HepG2 (cell line): ENCODE measurements around the gene NPAS2. TPM values are rescaled to one million over a fixed set of nuclear protein-coding genes. Genes with fewer than 3 reads are reported as not detected.

ENCODE experiments used
- CERS6 ChIP-seq: sonication (generic); formaldehyde crosslinking; IDR thresholded peaks from 2 replicates; pipeline ENCODE4 v1.5.0; 2020; ENCODE audit warnings: missing genetic modification reagents
- KDM5A ChIP-seq: fragments of 200-600 bp; sonication (generic); IDR thresholded peaks from 2 replicates; pipeline ENCODE4 v1.7.0; 2018; ENCODE audit warnings: antibody characterized with exemption, mild to moderate bottlenecking, low read length, borderline replicate concordance
- KLF6 ChIP-seq: IDR thresholded peaks from 2 replicates; pipeline ENCODE4 v1.8.0; 2016; ENCODE audit warnings: missing biosample characterization, missing genetic modification reagents
- MAFK ChIP-seq, 2 experiments: IDR thresholded peaks in 1 of 2; conservative IDR thresholded peaks in 1 of 2; 2 replicates each; pipeline ENCODE4 v1.6.1; 2011; ENCODE audit warnings: improper control_type of control experiment in 2 of 2, low read length in 2 of 2
- NAIF1 ChIP-seq: sonication (generic); formaldehyde crosslinking; IDR thresholded peaks from 2 replicates; pipeline ENCODE4 v1.5.0; 2020; ENCODE audit warnings: mild to moderate bottlenecking, missing genetic modification reagents, borderline replicate concordance
- PAF1 ChIP-seq: IDR thresholded peaks from 2 replicates; pipeline ENCODE4 v1.6.1; 2016; ENCODE audit warnings: missing genetic modification reagents, missing compliant biosample characterization
- ZFP36L1 ChIP-seq: sonication (generic); formaldehyde crosslinking; IDR thresholded peaks from 2 replicates; pipeline ENCODE4 v1.8.0; 2022; ENCODE audit warnings: mild to moderate bottlenecking, missing genetic modification reagents, moderate library complexity
- ZNF256 ChIP-seq: sonication (generic); formaldehyde crosslinking; conservative IDR thresholded peaks from 2 replicates; pipeline ENCODE4 v1.4.0; 2020; ENCODE audit warnings: missing genetic modification reagents
- polyA plus RNA-seq, 8 experiments: library from polyadenylated mRNA; depleted of rRNA in 3 of 8; stranded (reverse) in 7 of 8; unstranded in 1 of 8; fragments of >200 nt; fragmentation: Illumina TruSeq in 4 of 8; extraction: Trizol in 4 of 8; gene quantifications; 2 replicates each; pipeline versions ENCODE4 v1.2.1 to v1.2.3, GENCODE V29; 2011 to 2016; ENCODE audit warnings: low read depth in 4 of 8, missing spikeins in 1 of 8, mixed read lengths in 1 of 8; ENCODE audit not compliant: insufficient read depth in 1 of 8
- total RNA-seq, 5 experiments: library from RNA; depleted of rRNA; stranded (reverse); fragments of >200 nt; fragmentation: Illumina TruSeq; extraction: Trizol; gene quantifications; 2 replicates each; pipeline ENCODE4 v1.2.3, GENCODE V29; 2016; ENCODE audit warnings: low read depth in 1 of 5
- TF ChIP-seq, protein P1 (sequence below): sonication (generic); formaldehyde crosslinking; IDR thresholded peaks from 2 replicates; pipeline ENCODE4 v1.4.0; 2020; ENCODE audit warnings: missing genetic modification reagents
- TF ChIP-seq, protein P2 (sequence below): sonication (generic); formaldehyde crosslinking; IDR thresholded peaks from 2 replicates; pipeline ENCODE4 v1.4.0; 2020; ENCODE audit warnings: missing genetic modification reagents

NPAS2 gene
- total and polyA plus RNA-seq, 2 of the 13 experiments (the other 11 are each of a cell fraction or from before 2014, with no cell fraction given) = 14.8 to 37.5 TPM

DNA sequence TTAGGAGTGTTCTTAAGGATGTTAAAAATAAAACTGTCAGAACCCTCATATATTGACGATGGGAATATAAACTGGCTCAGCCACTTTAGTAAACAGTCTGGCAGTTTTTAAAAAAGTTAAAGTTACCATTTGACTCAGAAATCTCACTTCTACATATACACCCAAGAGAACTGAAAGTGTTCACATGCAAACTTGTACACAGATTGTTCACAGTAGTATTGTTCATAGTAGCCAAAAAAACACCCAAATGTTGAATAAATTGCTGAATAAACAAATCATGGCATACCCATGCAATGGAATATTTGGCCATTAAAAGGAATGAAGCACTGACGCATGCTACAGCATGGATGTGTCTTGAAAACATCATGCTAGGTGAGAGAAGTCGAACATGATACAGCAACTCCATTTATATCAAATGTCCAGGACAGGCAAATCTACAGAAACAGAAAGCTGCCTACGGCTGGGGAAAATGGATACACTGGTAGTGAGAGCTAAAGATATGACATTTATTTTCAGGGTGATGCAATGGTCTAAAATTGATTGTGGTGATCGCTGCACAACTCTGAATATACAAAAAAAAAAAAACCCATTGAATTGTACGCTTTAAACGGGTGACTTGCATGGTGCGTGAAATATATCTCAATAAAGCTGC, 192.2 kb downstream of the NPAS2 start (continued):
- TF ChIP-seq ZFP36L1 (CRISPR knock-in tag) = peak; percentile 55; the same call in 1 of the 2 replicates
- no peak for TF ChIP-seq CERS6 (CRISPR knock-in tag)
- TF ChIP-seq NAIF1 = no peak
- no peak for TF ChIP-seq KLF6 (CRISPR knock-in tag)
- no peak for TF ChIP-seq KDM5A
- peak; percentile 93 to 94 for TF ChIP-seq MAFK (conservative IDR thresholded peaks at IDR 0.05 in 1 of 2, IDR thresholded peaks at IDR 0.05 in 1 of 2; ENCODE audit: low read length in 2 of 2)
- TF ChIP-seq, protein P1, sequence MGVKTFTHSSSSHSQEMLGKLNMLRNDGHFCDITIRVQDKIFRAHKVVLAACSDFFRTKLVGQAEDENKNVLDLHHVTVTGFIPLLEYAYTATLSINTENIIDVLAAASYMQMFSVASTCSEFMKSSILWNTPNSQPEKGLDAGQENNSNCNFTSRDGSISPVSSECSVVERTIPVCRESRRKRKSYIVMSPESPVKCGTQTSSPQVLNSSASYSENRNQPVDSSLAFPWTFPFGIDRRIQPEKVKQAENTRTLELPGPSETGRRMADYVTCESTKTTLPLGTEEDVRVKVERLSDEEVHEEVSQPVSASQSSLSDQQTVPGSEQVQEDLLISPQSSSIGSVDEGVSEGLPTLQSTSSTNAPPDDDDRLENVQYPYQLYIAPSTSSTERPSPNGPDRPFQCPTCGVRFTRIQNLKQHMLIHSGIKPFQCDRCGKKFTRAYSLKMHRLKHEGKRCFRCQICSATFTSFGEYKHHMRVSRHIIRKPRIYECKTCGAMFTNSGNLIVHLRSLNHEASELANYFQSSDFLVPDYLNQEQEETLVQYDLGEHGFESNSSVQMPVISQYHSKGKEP = no peak
- TF ChIP-seq ZNF256 = no peak
- peak; percentile 36; the same call in 1 of the 2 replicates for TF ChIP-seq PAF1 (CRISPR knock-in tag)
- TF ChIP-seq, protein P2, sequence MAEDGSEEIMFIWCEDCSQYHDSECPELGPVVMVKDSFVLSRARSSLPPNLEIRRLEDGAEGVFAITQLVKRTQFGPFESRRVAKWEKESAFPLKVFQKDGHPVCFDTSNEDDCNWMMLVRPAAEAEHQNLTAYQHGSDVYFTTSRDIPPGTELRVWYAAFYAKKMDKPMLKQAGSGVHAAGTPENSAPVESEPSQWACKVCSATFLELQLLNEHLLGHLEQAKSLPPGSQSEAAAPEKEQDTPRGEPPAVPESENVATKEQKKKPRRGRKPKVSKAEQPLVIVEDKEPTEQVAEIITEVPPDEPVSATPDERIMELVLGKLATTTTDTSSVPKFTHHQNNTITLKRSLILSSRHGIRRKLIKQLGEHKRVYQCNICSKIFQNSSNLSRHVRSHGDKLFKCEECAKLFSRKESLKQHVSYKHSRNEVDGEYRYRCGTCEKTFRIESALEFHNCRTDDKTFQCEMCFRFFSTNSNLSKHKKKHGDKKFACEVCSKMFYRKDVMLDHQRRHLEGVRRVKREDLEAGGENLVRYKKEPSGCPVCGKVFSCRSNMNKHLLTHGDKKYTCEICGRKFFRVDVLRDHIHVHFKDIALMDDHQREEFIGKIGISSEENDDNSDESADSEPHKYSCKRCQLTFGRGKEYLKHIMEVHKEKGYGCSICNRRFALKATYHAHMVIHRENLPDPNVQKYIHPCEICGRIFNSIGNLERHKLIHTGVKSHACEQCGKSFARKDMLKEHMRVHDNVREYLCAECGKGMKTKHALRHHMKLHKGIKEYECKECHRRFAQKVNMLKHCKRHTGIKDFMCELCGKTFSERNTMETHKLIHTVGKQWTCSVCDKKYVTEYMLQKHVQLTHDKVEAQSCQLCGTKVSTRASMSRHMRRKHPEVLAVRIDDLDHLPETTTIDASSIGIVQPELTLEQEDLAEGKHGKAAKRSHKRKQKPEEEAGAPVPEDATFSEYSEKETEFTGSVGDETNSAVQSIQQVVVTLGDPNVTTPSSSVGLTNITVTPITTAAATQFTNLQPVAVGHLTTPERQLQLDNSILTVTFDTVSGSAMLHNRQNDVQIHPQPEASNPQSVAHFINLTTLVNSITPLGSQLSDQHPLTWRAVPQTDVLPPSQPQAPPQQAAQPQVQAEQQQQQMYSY = no peak
